BE2C (cell line): ENCODE results near the gene CFAP46.

Experiments used
- DNase-seq: peaks from one replicate; pipeline ENCODE4 v3.0.0-alpha.2; 2020
- H3K27me3 ChIP-seq: fragments of 250-450 bp; sonication (Bioruptor Pico); 2 replicates; pipeline ENCODE4 v1.5.1; 2020; ENCODE audit warnings: mild to moderate bottlenecking
- H3K36me3 ChIP-seq: fragments of 250-450 bp; sonication (Bioruptor Pico); 2 replicates; pipeline ENCODE4 v1.5.1; 2020; ENCODE audit warnings: mild to moderate bottlenecking
- H3K4me1 ChIP-seq: fragments of 250-450 bp; sonication (Bioruptor Pico); 2 replicates; pipeline ENCODE4 v1.5.1; 2020
- H3K4me3 ChIP-seq: 2 replicates; pipeline ENCODE4 v1.5.1; 2011; ENCODE audit warnings: low read depth, low read length
- H3K9me3 ChIP-seq: fragments of 250-450 bp; sonication (Bioruptor Pico); 2 replicates; pipeline ENCODE4 v1.5.1; 2020
- CTCF ChIP-seq: IDR thresholded peaks from 2 replicates; pipeline ENCODE4 v1.5.1; 2012; ENCODE audit warnings: mild to moderate bottlenecking, low read depth, low read length

CFAP46 gene

GRCh38 chr10:132878091-132878729 is 64.2 kb downstream of the CFAP46 start:
- Histone ChIP-seq H3K4me1 (no peaks in the 10 kb centered on the region), H3K4me3 (no peak overlapping the region), H3K36me3 (no peaks in the 10 kb centered on the region), H3K9me3 (no peaks in the 10 kb centered on the region), H3K27me3 (peaks cover 37% of the 10 kb centered on the region)
- no peak for DNase-seq
- no peak for TF ChIP-seq CTCF

- Histone ChIP-seq H3K27me3 (peaks cover 32% of the 10 kb centered on the region), H3K4me1 (no peaks in the 10 kb centered on the region), H3K4me3 (no peak overlapping the region), H3K36me3 (no peaks in the 10 kb centered on the region), H3K9me3 (no peaks in the 10 kb centered on the region)
- TF ChIP-seq CTCF = no peak
- no peak for DNase-seq
Observed at GRCh38 chr10:132877473-132877872, 64.9 kb downstream of the CFAP46 start.

GRCh38 chr10:132876993-132877431 is 65.4 kb downstream of the CFAP46 start:
- no peaks in the 10 kb centered on the region for H3K36me3 ChIP-seq
- H3K4me3 ChIP-seq = no peak overlapping the region
- no peak for DNase-seq
- H3K4me1 ChIP-seq = no peaks in the 10 kb centered on the region
- no peaks in the 10 kb centered on the region for H3K9me3 ChIP-seq
- no peak for TF ChIP-seq CTCF
- peaks cover 31% of the 10 kb centered on the region for H3K27me3 ChIP-seq

- DNase-seq = no peak
- Histone ChIP-seq H3K4me3 (no peak overlapping the region), H3K4me1 (no peaks in the 10 kb centered on the region), H3K27me3 (peaks cover 31% of the 10 kb centered on the region), H3K36me3 (no peaks in the 10 kb centered on the region), H3K9me3 (no peaks in the 10 kb centered on the region)
- no peak for TF ChIP-seq CTCF
Observed at GRCh38 chr10:132876131-132876860, 66.1 kb downstream of the CFAP46 start.

- DNase-seq = no peak
- Histone ChIP-seq H3K36me3 (no peaks in the 10 kb centered on the region), H3K9me3 (no peaks in the 10 kb centered on the region), H3K27me3 (peaks cover 28% of the 10 kb centered on the region), H3K4me3 (no peak overlapping the region), H3K4me1 (no peaks in the 10 kb centered on the region)
- no peak for TF ChIP-seq CTCF
Observed at GRCh38 chr10:132875435-132875834, 66.9 kb downstream of the CFAP46 start.

GRCh38 chr10:132873395-132873794 is 69.0 kb downstream of the CFAP46 start:
- Histone ChIP-seq H3K4me3 (no peak overlapping the region), H3K36me3 (no peaks in the 10 kb centered on the region), H3K27me3 (peaks cover 10% of the 10 kb centered on the region; the same call in 1 of the 2 replicates), H3K4me1 (no peaks in the 10 kb centered on the region), H3K9me3 (no peaks in the 10 kb centered on the region)
- no peak for TF ChIP-seq CTCF
- no peak for DNase-seq
